Osteocyte (in vitro differentiated cells): Measurements from ENCODE around the gene PKNOX2. TPM values are rescaled to one million over a fixed set of nuclear protein-coding genes. Genes with fewer than 3 reads are reported as not detected.

Experiments used
- DNase-seq: peaks from one replicate; pipeline ENCODE4 v3.0.0; 2021; ENCODE audit warnings: mixed read lengths; ENCODE audit not compliant: unreplicated experiment; ENCODE audit errors: extremely low spot score
- H3K27ac Mint-ChIP-seq: one replicate; pipeline ENCODE4 v1.8.0; 2021; ENCODE audit warnings: mild to moderate bottlenecking, mixed read lengths; ENCODE audit not compliant: unreplicated experiment
- H3K27me3 Mint-ChIP-seq: one replicate; pipeline ENCODE4 v1.8.0; 2021; ENCODE audit warnings: mixed read lengths; ENCODE audit not compliant: unreplicated experiment
- H3K36me3 Mint-ChIP-seq: one replicate; pipeline ENCODE4 v1.8.0; 2021; ENCODE audit warnings: mixed read lengths; ENCODE audit not compliant: unreplicated experiment
- H3K4me1 Mint-ChIP-seq: one replicate; pipeline ENCODE4 v1.8.0; 2021; ENCODE audit warnings: mixed read lengths; ENCODE audit not compliant: unreplicated experiment
- H3K4me3 Mint-ChIP-seq: one replicate; pipeline ENCODE4 v1.8.0; 2021; ENCODE audit warnings: mild to moderate bottlenecking, moderate library complexity, mixed read lengths; ENCODE audit not compliant: unreplicated experiment
- H3K9me3 Mint-ChIP-seq: one replicate; pipeline ENCODE4 v1.8.0; 2021; ENCODE audit warnings: mixed read lengths; ENCODE audit not compliant: unreplicated experiment
- CTCF ChIP-seq: fragments of 200-600 bp; sonication (generic); IDR thresholded peaks from 2 replicates; pipeline ENCODE4 v1.5.0; 2021; ENCODE audit warnings: antibody characterized with exemption, mild to moderate bottlenecking, moderate library complexity
- total RNA-seq: library from RNA; stranded (reverse); gene quantifications from 2 replicates; pipeline ENCODE4 v1.2.1, GENCODE V29; 2021

The PKNOX2 gene
- total RNA-seq, 1 donor from 2014 or later, result 89.3 TPM

- H3K4me3 Mint-ChIP-seq, result no peak overlapping the region
- H3K36me3 Mint-ChIP-seq, result peaks cover 38% of the 10 kb centered on the region
- no peaks in the 10 kb centered on the region for H3K27me3 Mint-ChIP-seq
- peaks cover 53% of the 10 kb centered on the region for H3K4me1 Mint-ChIP-seq
- no peak for TF ChIP-seq CTCF
- no peak for DNase-seq
- peak overlapping the region; percentile 77 for H3K27ac Mint-ChIP-seq
- H3K9me3 Mint-ChIP-seq, result no peaks in the 10 kb centered on the region
These were observed 129.0 kb downstream of the PKNOX2 start for GRCh38 chr11:125293596-125293995.

GRCh38 chr11:125295931-125296330, 131.4 kb downstream of the PKNOX2 start:
- Mint-ChIP-seq H3K9me3 (no peaks in the 10 kb centered on the region), H3K4me3 (no peak overlapping the region), H3K27ac (peak overlapping the region; percentile 11), H3K4me1 (peaks cover 57% of the 10 kb centered on the region), H3K36me3 (peaks cover 24% of the 10 kb centered on the region), H3K27me3 (no peaks in the 10 kb centered on the region)
- no peak for TF ChIP-seq CTCF
- no peak for DNase-seq

DNA sequence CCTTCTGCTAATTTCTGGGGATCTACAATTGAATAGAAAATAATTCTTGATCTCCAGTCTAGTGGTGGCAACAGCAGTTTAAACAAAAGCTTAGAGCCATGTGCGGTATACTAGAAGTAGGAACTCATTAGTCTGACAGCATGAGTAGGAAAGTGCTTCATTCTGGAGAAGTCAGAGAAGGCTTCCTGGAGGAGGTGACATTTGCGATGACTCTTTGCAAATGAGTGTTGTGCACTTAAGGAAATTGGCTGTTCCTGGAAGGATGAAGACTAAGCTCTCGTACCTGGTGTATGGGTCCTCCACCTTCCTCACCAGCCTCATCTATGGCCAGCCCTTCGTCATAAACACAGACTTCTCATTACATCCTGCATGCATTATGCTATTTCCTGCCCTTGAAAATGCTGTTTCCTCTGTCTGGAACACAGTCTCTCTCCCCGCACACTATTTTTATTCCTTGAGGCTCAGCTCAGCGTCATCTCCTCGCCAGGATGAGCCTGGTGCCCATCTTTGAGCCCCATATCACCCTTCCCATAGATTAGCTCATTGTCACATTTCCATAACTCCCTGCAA, 132.9 kb downstream of the PKNOX2 start:
- no peak for TF ChIP-seq CTCF
- H3K27ac Mint-ChIP-seq, result no peak overlapping the region
- no peak overlapping the region for H3K4me3 Mint-ChIP-seq
- peaks cover 68% of the 10 kb centered on the region for H3K4me1 Mint-ChIP-seq
- no peaks in the 10 kb centered on the region for H3K9me3 Mint-ChIP-seq
- no peak for DNase-seq
- H3K36me3 Mint-ChIP-seq, result peaks cover 28% of the 10 kb centered on the region
- H3K27me3 Mint-ChIP-seq, result no peaks in the 10 kb centered on the region

GRCh38 chr11:125299061-125299615, 134.6 kb downstream of the PKNOX2 start:
- Mint-ChIP-seq H3K27me3 (no peaks in the 10 kb centered on the region), H3K9me3 (no peaks in the 10 kb centered on the region), H3K4me3 (no peak overlapping the region), H3K36me3 (peaks cover 26% of the 10 kb centered on the region), H3K4me1 (peaks cover 66% of the 10 kb centered on the region), H3K27ac (no peak overlapping the region)
- TF ChIP-seq CTCF, result no peak
- no peak for DNase-seq

GRCh38 chr11:125299821-125300220, 135.3 kb downstream of the PKNOX2 start:
- no peaks in the 10 kb centered on the region for H3K9me3 Mint-ChIP-seq
- peak overlapping the region; percentile 87 for H3K27ac Mint-ChIP-seq
- TF ChIP-seq CTCF, result no peak
- H3K36me3 Mint-ChIP-seq, result peaks cover 26% of the 10 kb centered on the region
- DNase-seq, result no peak
- H3K27me3 Mint-ChIP-seq, result no peaks in the 10 kb centered on the region
- peaks cover 64% of the 10 kb centered on the region for H3K4me1 Mint-ChIP-seq
- H3K4me3 Mint-ChIP-seq, result no peak overlapping the region
